ENCODE data around the gene ITGA11.

The ITGA11 gene

DNA sequence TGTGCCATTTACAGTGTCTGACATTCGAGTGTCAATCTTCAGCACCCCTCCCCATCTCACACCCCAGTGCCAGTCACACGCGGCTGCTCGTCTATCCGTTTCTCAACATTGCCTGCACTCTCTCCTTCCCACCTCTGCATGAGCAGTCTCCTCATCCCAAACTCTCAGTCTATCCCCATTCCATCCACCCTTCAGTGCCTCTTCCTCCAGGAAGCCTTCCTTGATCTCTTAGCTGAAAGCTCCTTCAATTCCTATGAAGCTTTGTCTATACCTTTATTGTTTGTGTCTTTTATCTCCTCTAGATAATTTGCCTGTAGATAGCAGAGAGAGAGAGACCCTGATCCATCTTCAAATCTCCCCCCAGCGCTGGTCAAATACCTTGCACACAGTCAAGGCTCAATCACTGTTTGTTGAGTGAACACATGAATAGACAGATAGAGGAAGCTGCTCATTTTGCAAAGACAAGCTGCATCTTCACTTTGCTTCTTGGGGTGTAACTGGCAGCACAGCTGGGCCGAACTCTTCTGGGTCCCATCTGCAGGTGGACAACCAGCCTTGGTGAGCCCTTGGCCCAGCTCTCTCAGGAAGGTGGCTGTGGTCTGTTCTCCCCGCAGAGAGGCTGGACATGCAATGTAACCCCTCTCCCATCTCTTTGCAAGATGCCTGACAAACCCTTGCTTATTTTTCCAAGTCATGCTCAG lies 52.8 kb downstream of the ITGA11 start:
- Histone ChIP-seq H3K36me3 (ENCODE audit: control insufficient read depth, insufficient read depth, low read length) (no peaks in the 10 kb centered on the region), H3K27me3 (replicated peaks; ENCODE audit: control insufficient read depth, insufficient read depth, low read length) (no peaks in the 10 kb centered on the region; the same call in 1 of the 2 replicates), H3K4me3 (replicated peaks; ENCODE audit: low read depth, low read length) (no peak overlapping the region)
- no peak for DNase-seq (ENCODE audit: extremely low read depth, insufficient read length)
- TF ChIP-seq, protein P1, sequence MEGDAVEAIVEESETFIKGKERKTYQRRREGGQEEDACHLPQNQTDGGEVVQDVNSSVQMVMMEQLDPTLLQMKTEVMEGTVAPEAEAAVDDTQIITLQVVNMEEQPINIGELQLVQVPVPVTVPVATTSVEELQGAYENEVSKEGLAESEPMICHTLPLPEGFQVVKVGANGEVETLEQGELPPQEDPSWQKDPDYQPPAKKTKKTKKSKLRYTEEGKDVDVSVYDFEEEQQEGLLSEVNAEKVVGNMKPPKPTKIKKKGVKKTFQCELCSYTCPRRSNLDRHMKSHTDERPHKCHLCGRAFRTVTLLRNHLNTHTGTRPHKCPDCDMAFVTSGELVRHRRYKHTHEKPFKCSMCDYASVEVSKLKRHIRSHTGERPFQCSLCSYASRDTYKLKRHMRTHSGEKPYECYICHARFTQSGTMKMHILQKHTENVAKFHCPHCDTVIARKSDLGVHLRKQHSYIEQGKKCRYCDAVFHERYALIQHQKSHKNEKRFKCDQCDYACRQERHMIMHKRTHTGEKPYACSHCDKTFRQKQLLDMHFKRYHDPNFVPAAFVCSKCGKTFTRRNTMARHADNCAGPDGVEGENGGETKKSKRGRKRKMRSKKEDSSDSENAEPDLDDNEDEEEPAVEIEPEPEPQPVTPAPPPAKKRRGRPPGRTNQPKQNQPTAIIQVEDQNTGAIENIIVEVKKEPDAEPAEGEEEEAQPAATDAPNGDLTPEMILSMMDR (IDR thresholded peaks at IDR 0.05; ENCODE audit: insufficient read depth, low read length, poor library complexity, severe bottlenecking), result no peak

- no peaks in the 10 kb centered on the region for H3K36me3 ChIP-seq (ENCODE audit: control insufficient read depth, insufficient read depth, low read length)
- TF ChIP-seq, protein P1 (IDR thresholded peaks at IDR 0.05; ENCODE audit: insufficient read depth, low read length, poor library complexity, severe bottlenecking), result no peak
- DNase-seq (ENCODE audit: extremely low read depth, insufficient read length), result no peak
- no peak overlapping the region for H3K4me3 ChIP-seq (replicated peaks; ENCODE audit: low read depth, low read length)
- no peaks in the 10 kb centered on the region; the same call in 1 of the 2 replicates for H3K27me3 ChIP-seq (replicated peaks; ENCODE audit: control insufficient read depth, insufficient read depth, low read length)
Measured at GRCh38 chr15:68378595-68378994, 53.4 kb downstream of the ITGA11 start.

GRCh38 chr15:68377766-68378165 lies 54.2 kb downstream of the ITGA11 start:
- no peaks in the 10 kb centered on the region for H3K36me3 ChIP-seq (ENCODE audit: control insufficient read depth, insufficient read depth, low read length)
- no peaks in the 10 kb centered on the region; the same call in 1 of the 2 replicates for H3K27me3 ChIP-seq (replicated peaks; ENCODE audit: control insufficient read depth, insufficient read depth, low read length)
- no peak overlapping the region for H3K4me3 ChIP-seq (replicated peaks; ENCODE audit: low read depth, low read length)
- no peak for DNase-seq (ENCODE audit: extremely low read depth, insufficient read length)
- TF ChIP-seq, protein P1 (IDR thresholded peaks at IDR 0.05; ENCODE audit: insufficient read depth, low read length, poor library complexity, severe bottlenecking), result no peak

GRCh38 chr15:68376447-68377060 lies 55.4 kb downstream of the ITGA11 start:
- H3K4me3 ChIP-seq (replicated peaks; ENCODE audit: low read depth, low read length), result no peak overlapping the region
- no peaks in the 10 kb centered on the region; the same call in 1 of the 2 replicates for H3K27me3 ChIP-seq (replicated peaks; ENCODE audit: control insufficient read depth, insufficient read depth, low read length)
- TF ChIP-seq, protein P1 (IDR thresholded peaks at IDR 0.05; ENCODE audit: insufficient read depth, low read length, poor library complexity, severe bottlenecking), result no peak
- no peaks in the 10 kb centered on the region for H3K36me3 ChIP-seq (ENCODE audit: control insufficient read depth, insufficient read depth, low read length)
- no peak for DNase-seq (ENCODE audit: extremely low read depth, insufficient read length)

GRCh38 chr15:68375716-68376220 lies 56.2 kb downstream of the ITGA11 start:
- no peaks in the 10 kb centered on the region for H3K36me3 ChIP-seq (ENCODE audit: control insufficient read depth, insufficient read depth, low read length)
- no peaks in the 10 kb centered on the region; the same call in 1 of the 2 replicates for H3K27me3 ChIP-seq (replicated peaks; ENCODE audit: control insufficient read depth, insufficient read depth, low read length)
- TF ChIP-seq, protein P1 (IDR thresholded peaks at IDR 0.05; ENCODE audit: insufficient read depth, low read length, poor library complexity, severe bottlenecking), result no peak
- DNase-seq (ENCODE audit: extremely low read depth, insufficient read length), result no peak
- H3K4me3 ChIP-seq (replicated peaks; ENCODE audit: low read depth, low read length), result no peak overlapping the region

Data from GM06990 (cell line).